Activated CD4-positive, alpha-beta T cell treated with anti-CD3 and anti-CD28 coated beads, Interleukin-10, Interleukin-2, amounts not matched to agents 100 ng/mL and 50 ng/mL, durations not matched to agents 16 hours and 8 hours (primary cell): ENCODE data around the gene ASB12.
"Not testable (repeated sequence)": the region's sequence is repeated elsewhere in the genome, so short reads cannot be mapped to it uniquely, and the experiment has no call there.

Experiments used
- DNase-seq: peaks from one replicate; pipeline ENCODE4 v3.0.0-alpha.2; 2020

Gene ASB12

GRCh38 chrX:64230123-64230970, at the start of gene ASB12:
Gene ASB12 (minus strand): TSS chrX:64230607. CDS start chrX:64225650, 4,957 bp downstream.
- no peak for DNase-seq

- no peak for DNase-seq
Observed at GRCh38 chrX:64265265-64265664, 34.9 kb upstream of the ASB12 start.

- no peak for DNase-seq
Observed at GRCh38 chrX:64229154-64229553, 1.3 kb downstream of the ASB12 start.

GRCh38 chrX:64218023-64218422, 12.4 kb downstream of the ASB12 start:
- DNase-seq = no peak

GRCh38 chrX:64213989-64214388, 16.4 kb downstream of the ASB12 start:
- not testable (repeated sequence) for DNase-seq

GRCh38 chrX:64206556-64207162, 23.7 kb downstream of the ASB12 start:
- no peak for DNase-seq

GRCh38 chrX:64205735-64206501, 24.5 kb downstream of the ASB12 start:
- DNase-seq = peak; percentile 90

- DNase-seq = no peak
Observed at GRCh38 chrX:64205441-64205734, 25.0 kb downstream of the ASB12 start, which contains the start of gene AMER1. Gene AMER1 (minus strand): TSS chrX:64205708. CDS start chrX:64193286, 12,422 bp downstream.

GRCh38 chrX:64204701-64205440, 25.5 kb downstream of the ASB12 start:
- peak; percentile 15 for DNase-seq

- no peak for DNase-seq
Observed at GRCh38 chrX:64204252-64204651, 26.2 kb downstream of the ASB12 start.

GRCh38 chrX:64202808-64203325, 27.5 kb downstream of the ASB12 start:
- DNase-seq = no peak

- DNase-seq = no peak
Observed at GRCh38 chrX:64198036-64198435, 32.4 kb downstream of the ASB12 start.

- no peak for DNase-seq
Observed at GRCh38 chrX:64196606-64197005, 33.8 kb downstream of the ASB12 start.

GRCh38 chrX:64195862-64196261, 34.5 kb downstream of the ASB12 start:
- no peak for DNase-seq

- no peak for DNase-seq
Observed at GRCh38 chrX:64192673-64193072, 37.7 kb downstream of the ASB12 start.

- no peak for DNase-seq
Observed at GRCh38 chrX:64192040-64192439, 38.4 kb downstream of the ASB12 start.

- DNase-seq = no peak
Observed at GRCh38 chrX:64191281-64192010, 39.0 kb downstream of the ASB12 start.

- DNase-seq = no peak
Observed at GRCh38 chrX:64190136-64190740, 40.2 kb downstream of the ASB12 start.

GRCh38 chrX:64188901-64189300, 41.5 kb downstream of the ASB12 start:
- no peak for DNase-seq

GRCh38 chrX:64187762-64188150, 42.7 kb downstream of the ASB12 start:
- DNase-seq = no peak

GRCh38 chrX:64186974-64187761, 43.2 kb downstream of the ASB12 start:
- DNase-seq = no peak
